HPDE6-E6E7 (cell line): ENCODE results near the gene ZNF337.
"Not testable (repeated sequence)": the region's sequence is repeated elsewhere in the genome, so short reads cannot be mapped to it uniquely, and the experiment has no call there.

Experiments used
- DNase-seq: peaks from one replicate; pipeline ENCODE4 v3.0.0; 2011; ENCODE audit warnings: missing footprints; ENCODE audit errors: extremely low spot score

ZNF337 gene

GRCh38 chr20:25696371-25697131 lies at the start of gene ZNF337:
Gene ZNF337, minus strand, starts transcription at chr20:25696853. Its CDS starts 10,436 bp downstream, at chr20:25686417.
- DNase-seq: peak; percentile 99

GRCh38 chr20:25745738-25746137 lies 49.1 kb upstream of the ZNF337 start:
- DNase-seq: no peak

- DNase-seq: no peak
Observed at GRCh38 chr20:25745100-25745499, 48.4 kb upstream of the ZNF337 start.

GRCh38 chr20:25744261-25744660 lies 47.6 kb upstream of the ZNF337 start:
- no peak for DNase-seq

GRCh38 chr20:25741088-25741487 lies 44.4 kb upstream of the ZNF337 start:
- DNase-seq: no peak

- DNase-seq: no peak
Observed at GRCh38 chr20:25739615-25740320, 43.1 kb upstream of the ZNF337 start.

- no peak for DNase-seq
Observed at GRCh38 chr20:25738198-25738597, 41.5 kb upstream of the ZNF337 start.

- DNase-seq: no peak
Observed at GRCh38 chr20:25733903-25734302, 37.2 kb upstream of the ZNF337 start.

GRCh38 chr20:25730862-25731261 lies 34.2 kb upstream of the ZNF337 start:
- DNase-seq: no peak

GRCh38 chr20:25726357-25726756 lies 29.7 kb upstream of the ZNF337 start:
- no peak for DNase-seq

GRCh38 chr20:25725639-25726038 lies 29.0 kb upstream of the ZNF337 start:
- no peak for DNase-seq

- no peak for DNase-seq
Observed at GRCh38 chr20:25723975-25724374, 27.3 kb upstream of the ZNF337 start.

- DNase-seq: no peak
Observed at GRCh38 chr20:25720285-25720684, 23.6 kb upstream of the ZNF337 start.

- DNase-seq: not testable (repeated sequence)
Observed at GRCh38 chr20:25718896-25719809, 22.5 kb upstream of the ZNF337 start.

- no peak for DNase-seq
Observed at GRCh38 chr20:25707695-25708094, 11.0 kb upstream of the ZNF337 start.

GRCh38 chr20:25706793-25707192 lies 10.1 kb upstream of the ZNF337 start:
- no peak for DNase-seq

- DNase-seq: no peak
Observed at GRCh38 chr20:25705830-25706351, 9.2 kb upstream of the ZNF337 start.

- DNase-seq: not testable (repeated sequence)
Observed at GRCh38 chr20:25704303-25704702, 7.7 kb upstream of the ZNF337 start.

GRCh38 chr20:25700835-25701234 lies 4.2 kb upstream of the ZNF337 start:
- not testable (repeated sequence) for DNase-seq

GRCh38 chr20:25699914-25700313 lies 3.3 kb upstream of the ZNF337 start:
- no peak for DNase-seq

- no peak for DNase-seq
Observed at GRCh38 chr20:25697132-25697446, 436 bp upstream of the ZNF337 start.
